HEK293T (cell line): ENCODE data around the gene CAPN7.

Source experiments
- CTCF ChIA-PET: fragments of 350-600 bp; formaldehyde crosslinking; extraction: SDS; loops from one replicate; lab custom pipeline; 2021; ENCODE audit warnings: antibody characterized with exemption, inconsistent platforms; lab: Yijun Ruan, JAX
- POLR2A ChIA-PET: fragments of 350-600 bp; formaldehyde crosslinking; extraction: SDS; loops from one replicate; lab custom pipeline; 2020; ENCODE audit warnings: antibody characterized with exemption, inconsistent platforms; lab: Yijun Ruan, JAX
- DNase-seq: peaks from one replicate; pipeline ENCODE4 v3.0.0; 2012; ENCODE audit warnings: mixed read lengths; ENCODE audit errors: extremely low spot score
- ARNT ChIP-seq: fragments of 450-650 bp; IDR thresholded peaks from 2 replicates; pipeline ENCODE4 v1.6.1; 2017; ENCODE audit warnings: mild to moderate bottlenecking
- BHLHE40 ChIP-seq: fragments of 450-650 bp; IDR thresholded peaks from 2 replicates; pipeline ENCODE4 v1.6.1; 2016; ENCODE audit warnings: mild to moderate bottlenecking, moderate library complexity, borderline replicate concordance
- CTBP1 ChIP-seq: fragments of 450-650 bp; IDR thresholded peaks from 2 replicates; pipeline ENCODE4 v1.6.1; 2016; ENCODE audit warnings: borderline replicate concordance
- ELF4 ChIP-seq: fragments of 450-650 bp; IDR thresholded peaks from 2 replicates; pipeline ENCODE4 v1.6.1; 2017; ENCODE audit warnings: antibody characterized with exemption
- FOXA1 ChIP-seq: fragments of 450-650 bp; IDR thresholded peaks from 2 replicates; pipeline ENCODE4 v1.6.1; 2016; ENCODE audit warnings: mild to moderate bottlenecking
- FOXK2 ChIP-seq: fragments of 450-650 bp; IDR thresholded peaks from 2 replicates; pipeline ENCODE4 v1.6.1; 2016; ENCODE audit warnings: mild to moderate bottlenecking
- FOXM1 ChIP-seq: fragments of 450-650 bp; IDR thresholded peaks from 2 replicates; pipeline ENCODE4 v1.6.1; 2017; ENCODE audit warnings: mild to moderate bottlenecking, borderline replicate concordance
- HDGF ChIP-seq: fragments of 450-650 bp; IDR thresholded peaks from 2 replicates; pipeline ENCODE4 v1.6.1; 2017; ENCODE audit warnings: antibody characterized with exemption, borderline replicate concordance
- L3MBTL2 ChIP-seq: fragments of 450-650 bp; conservative IDR thresholded peaks from 2 replicates; pipeline ENCODE4 v1.6.1; 2016; ENCODE audit warnings: mild to moderate bottlenecking
- LEF1 ChIP-seq: fragments of 450-650 bp; IDR thresholded peaks from 2 replicates; pipeline ENCODE4 v1.6.1; 2017; ENCODE audit warnings: mild to moderate bottlenecking, borderline replicate concordance
- NFRKB ChIP-seq: fragments of 450-650 bp; IDR thresholded peaks from 2 replicates; pipeline ENCODE4 v1.6.1; 2016; ENCODE audit warnings: mild to moderate bottlenecking, moderate library complexity
- PKNOX1 ChIP-seq: fragments of 450-650 bp; IDR thresholded peaks from 2 replicates; pipeline ENCODE4 v1.6.1; 2016
- SP1 ChIP-seq: fragments of 450-650 bp; IDR thresholded peaks from 2 replicates; pipeline ENCODE4 v1.6.1; 2017
- SUZ12 ChIP-seq: fragments of 450-650 bp; IDR thresholded peaks from 2 replicates; pipeline ENCODE4 v1.6.1; 2016; ENCODE audit warnings: mild to moderate bottlenecking
- TARDBP ChIP-seq: fragments of 450-650 bp; IDR thresholded peaks from 2 replicates; pipeline ENCODE4 v1.6.1; 2016
- ZNF384 ChIP-seq: fragments of 450-650 bp; IDR thresholded peaks from 2 replicates; pipeline ENCODE4 v1.6.1; 2016

CAPN7 gene

GRCh38 chr3:15218689-15219088 lies 12.6 kb downstream of the CAPN7 start:
- no peak for TF ChIP-seq ARNT
- TF ChIP-seq BHLHE40 = no peak
- no peak for TF ChIP-seq FOXK2
- no peak for TF ChIP-seq ELF4
- no peak for TF ChIP-seq L3MBTL2
- no peak for TF ChIP-seq ZNF384
- TF ChIP-seq CTBP1 = no peak
- no peak for TF ChIP-seq NFRKB
- TF ChIP-seq LEF1 = no peak
- no peak for TF ChIP-seq FOXM1
- TF ChIP-seq TARDBP = no peak
- no peak for TF ChIP-seq SP1
- TF ChIP-seq HDGF = no peak
- no peak for TF ChIP-seq SUZ12
- no peak for TF ChIP-seq PKNOX1
- no peak for TF ChIP-seq FOXA1
- POLR2A ChIA-PET = no interaction called here
- CTCF ChIA-PET = no interaction called here
- no peak for DNase-seq

GRCh38 chr3:15220056-15220455 lies 14.0 kb downstream of the CAPN7 start:
- TF ChIP-seq FOXM1 (no peak), CTBP1 (no peak), NFRKB (no peak), HDGF (no peak), L3MBTL2 (no peak), SUZ12 (no peak)
- DNase-seq = no peak
- POLR2A ChIA-PET = no interaction called here
- CTCF ChIA-PET = no interaction called here

- no peak for DNase-seq
- ChIA-PET CTCF (no interaction called here), POLR2A (interaction anchor here (1.3 kb wide), 1 partner anchor 122 kb away, joined by 3 read pairs; the partner anchor contains the start of gene RBSN)
These were observed 14.6 kb downstream of the CAPN7 start for GRCh38 chr3:15220661-15221060.

GRCh38 chr3:15221574-15222217 lies 15.7 kb downstream of the CAPN7 start:
- ChIA-PET POLR2A (interaction anchor here (1.0 to 1.3 kb wide), 2 partner anchors 16 to 123 kb away, joined by 3 read pairs; partner anchors contain the start of genes CAPN7 and RBSN), CTCF (no interaction called here)
- TF ChIP-seq ARNT (no peak), FOXA1 (no peak), SP1 (no peak), FOXK2 (no peak), L3MBTL2 (no peak), FOXM1 (no peak), ZNF384 (no peak), SUZ12 (no peak), ELF4 (no peak), LEF1 (no peak), TARDBP (no peak), NFRKB (no peak), BHLHE40 (no peak), HDGF (no peak), CTBP1 (no peak), PKNOX1 (no peak)
- DNase-seq = no peak

More at GRCh38 chr3:15220661-15221060, 14.6 kb downstream of the CAPN7 start:
- TF ChIP-seq SP1 (no peak), FOXA1 (no peak), ELF4 (no peak), NFRKB (no peak), SUZ12 (no peak)

- no peak for TF ChIP-seq L3MBTL2
- no peak for TF ChIP-seq SUZ12
- no peak for TF ChIP-seq HDGF
- no peak for TF ChIP-seq NFRKB
- no peak for TF ChIP-seq TARDBP
- TF ChIP-seq FOXK2 = no peak
- TF ChIP-seq LEF1 = no peak
- TF ChIP-seq ARNT = no peak
- POLR2A ChIA-PET = no interaction called here
- DNase-seq = no peak
- CTCF ChIA-PET = no interaction called here
These were observed 17.9 kb downstream of the CAPN7 start for GRCh38 chr3:15223685-15224572.

GRCh38 chr3:15228147-15228546 lies 22.1 kb downstream of the CAPN7 start:
- TF ChIP-seq ARNT = no peak
- TF ChIP-seq FOXK2 = no peak
- TF ChIP-seq SUZ12 = no peak
- TF ChIP-seq CTBP1 = no peak
- no peak for TF ChIP-seq TARDBP
- TF ChIP-seq BHLHE40 = no peak
- TF ChIP-seq PKNOX1 = no peak
- no peak for TF ChIP-seq FOXM1
- no peak for TF ChIP-seq ZNF384
- no peak for DNase-seq
- CTCF ChIA-PET = no interaction called here
- POLR2A ChIA-PET = no interaction called here
